Cardiac fibroblast (primary cell): ENCODE data around the gene CTNNA1.

Experiments
- DNase-seq, 2 donors: peaks; one replicate each; pipeline versions ENCODE4 v3.0.0 to v3.0.0-alpha.2; 2010; ENCODE audit warnings: low read depth in 2 of 2
- H3K4me3 ChIP-seq, 2 donors: replicated peaks in 1 of 2; 1 replicate in 1 of 2; 2 replicates in 1 of 2; pipeline ENCODE4 v1.5.1; 2011; ENCODE audit warnings: low read depth in 2 of 2, low read length in 2 of 2, mild to moderate bottlenecking in 2 of 2, moderate library complexity in 1 of 2
- TF ChIP-seq, protein P1 (sequence below): IDR thresholded peaks from one replicate; pipeline ENCODE4 v1.5.1; 2011; ENCODE audit warnings: low read depth, mild to moderate bottlenecking, low read length, inconsistent platforms

CTNNA1 gene

DNA sequence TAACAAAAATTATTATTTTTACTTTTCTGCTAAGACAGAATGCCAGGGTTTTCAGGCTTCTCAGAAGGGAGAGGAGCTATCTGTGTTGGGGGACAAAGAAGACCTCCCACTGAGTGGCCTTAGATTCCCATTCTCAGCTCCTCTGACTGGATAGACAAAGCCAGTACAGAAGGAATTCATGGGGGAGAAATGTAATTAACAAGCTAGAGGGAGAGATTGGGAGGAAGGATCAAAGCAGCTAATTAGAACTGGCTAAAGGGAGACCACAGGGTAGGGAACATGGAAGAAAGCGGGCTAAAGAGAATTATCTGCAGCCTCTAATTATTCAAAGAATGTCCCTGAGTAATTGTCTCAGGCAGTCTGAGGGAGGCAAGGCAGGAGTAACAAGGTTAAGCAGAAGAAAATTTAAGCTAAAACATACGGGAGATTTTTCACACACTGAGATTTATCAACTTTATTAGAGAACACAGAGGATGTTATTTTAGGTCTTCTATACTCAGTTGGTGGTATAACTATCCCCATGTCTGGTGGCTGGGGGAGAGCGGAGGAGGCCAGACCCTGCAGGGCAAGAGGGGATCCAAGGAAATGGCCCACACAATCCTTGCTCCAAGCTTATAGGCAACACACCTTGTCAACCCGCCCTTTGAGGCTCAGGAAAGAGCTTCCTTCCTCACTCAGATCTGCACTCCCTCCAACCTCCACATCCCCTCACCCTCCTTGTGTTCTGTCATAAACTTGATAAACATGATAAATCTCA, 209.6 kb downstream of the CTNNA1 start:
- no peak overlapping the region for H3K4me3 ChIP-seq
- TF ChIP-seq, protein P1, sequence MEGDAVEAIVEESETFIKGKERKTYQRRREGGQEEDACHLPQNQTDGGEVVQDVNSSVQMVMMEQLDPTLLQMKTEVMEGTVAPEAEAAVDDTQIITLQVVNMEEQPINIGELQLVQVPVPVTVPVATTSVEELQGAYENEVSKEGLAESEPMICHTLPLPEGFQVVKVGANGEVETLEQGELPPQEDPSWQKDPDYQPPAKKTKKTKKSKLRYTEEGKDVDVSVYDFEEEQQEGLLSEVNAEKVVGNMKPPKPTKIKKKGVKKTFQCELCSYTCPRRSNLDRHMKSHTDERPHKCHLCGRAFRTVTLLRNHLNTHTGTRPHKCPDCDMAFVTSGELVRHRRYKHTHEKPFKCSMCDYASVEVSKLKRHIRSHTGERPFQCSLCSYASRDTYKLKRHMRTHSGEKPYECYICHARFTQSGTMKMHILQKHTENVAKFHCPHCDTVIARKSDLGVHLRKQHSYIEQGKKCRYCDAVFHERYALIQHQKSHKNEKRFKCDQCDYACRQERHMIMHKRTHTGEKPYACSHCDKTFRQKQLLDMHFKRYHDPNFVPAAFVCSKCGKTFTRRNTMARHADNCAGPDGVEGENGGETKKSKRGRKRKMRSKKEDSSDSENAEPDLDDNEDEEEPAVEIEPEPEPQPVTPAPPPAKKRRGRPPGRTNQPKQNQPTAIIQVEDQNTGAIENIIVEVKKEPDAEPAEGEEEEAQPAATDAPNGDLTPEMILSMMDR = no peak
- no peak for DNase-seq

DNA sequence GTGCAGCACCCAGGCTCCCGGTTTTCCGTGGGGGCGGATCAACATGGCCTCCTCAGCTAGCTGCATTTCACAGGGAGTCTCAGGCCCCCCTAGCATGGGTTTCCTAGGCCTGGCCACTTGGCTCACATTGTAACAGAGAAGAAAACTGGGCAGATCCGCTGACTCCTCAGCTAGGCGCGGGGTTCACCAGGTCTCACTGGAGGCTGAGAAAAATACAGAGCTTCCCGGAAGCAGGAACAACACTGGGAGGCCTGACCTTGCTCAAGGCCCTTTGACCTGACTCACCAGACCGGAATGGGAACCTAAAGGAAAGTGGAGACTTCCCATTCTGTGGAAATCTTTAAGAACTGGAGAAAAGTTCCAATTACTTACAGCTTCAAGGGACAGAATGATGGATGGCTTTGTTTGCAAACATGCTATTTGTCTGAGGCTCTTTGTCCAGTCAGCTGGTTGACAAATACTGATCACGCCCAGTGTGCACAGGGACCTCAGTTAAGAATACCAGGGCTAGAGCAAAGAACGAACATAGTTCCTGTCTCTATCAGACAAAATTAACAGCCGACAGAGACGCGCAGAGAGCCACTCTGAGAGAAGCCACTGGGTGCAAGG, 210.6 kb downstream of the CTNNA1 start:
- no peak for DNase-seq
- TF ChIP-seq, protein P1 = no peak
- no peak overlapping the region for H3K4me3 ChIP-seq

DNA sequence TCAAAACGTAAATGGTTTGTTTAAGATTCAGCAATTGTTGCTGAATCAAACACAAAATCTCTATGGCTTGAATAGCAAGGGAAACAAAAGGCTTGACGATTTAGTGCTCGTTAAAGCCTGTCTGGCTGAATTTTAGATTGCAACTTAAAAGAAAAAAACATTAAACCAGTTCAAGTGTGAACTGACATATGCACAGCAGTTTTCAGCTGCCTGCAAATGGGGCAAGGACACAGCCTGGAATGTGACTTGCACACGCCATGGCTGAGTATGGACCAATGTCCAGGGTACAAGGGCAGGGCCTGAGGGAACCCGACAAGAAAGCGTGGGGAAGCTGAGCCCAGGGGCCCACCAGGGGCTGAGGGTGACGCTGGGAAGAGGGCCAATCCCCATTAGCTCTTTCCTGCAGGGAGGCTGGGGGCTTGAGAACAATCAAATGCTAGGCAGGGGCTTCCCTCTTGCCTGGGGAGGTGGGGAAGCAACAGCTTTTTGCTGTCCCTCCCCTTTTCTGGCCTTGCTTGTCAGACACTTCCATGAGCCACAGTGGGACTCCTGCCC, 211.5 kb downstream of the CTNNA1 start:
- TF ChIP-seq, protein P1 = no peak
- no peak for DNase-seq
- no peak overlapping the region for H3K4me3 ChIP-seq

DNA sequence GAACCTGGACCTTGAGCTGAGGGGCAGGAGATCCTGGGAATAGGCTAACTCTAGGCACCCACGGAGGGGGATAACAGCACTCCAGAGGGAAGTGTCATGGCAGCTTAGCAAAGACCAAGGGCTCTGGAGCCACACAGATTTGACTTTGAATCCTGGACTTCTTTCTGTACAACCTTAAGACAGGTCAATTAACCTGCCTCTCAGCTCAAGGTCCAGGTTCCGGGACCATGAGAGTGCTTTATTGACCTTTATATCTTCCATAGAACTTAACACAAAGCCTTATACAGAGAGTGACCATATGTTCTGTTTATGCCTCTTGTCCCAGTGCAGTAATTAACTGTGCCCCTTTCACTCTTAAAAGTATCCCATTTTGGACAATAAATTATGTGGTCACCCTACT, 212.4 kb downstream of the CTNNA1 start:
- TF ChIP-seq, protein P1 = no peak
- H3K4me3 ChIP-seq = no peak overlapping the region
- no peak for DNase-seq

DNA sequence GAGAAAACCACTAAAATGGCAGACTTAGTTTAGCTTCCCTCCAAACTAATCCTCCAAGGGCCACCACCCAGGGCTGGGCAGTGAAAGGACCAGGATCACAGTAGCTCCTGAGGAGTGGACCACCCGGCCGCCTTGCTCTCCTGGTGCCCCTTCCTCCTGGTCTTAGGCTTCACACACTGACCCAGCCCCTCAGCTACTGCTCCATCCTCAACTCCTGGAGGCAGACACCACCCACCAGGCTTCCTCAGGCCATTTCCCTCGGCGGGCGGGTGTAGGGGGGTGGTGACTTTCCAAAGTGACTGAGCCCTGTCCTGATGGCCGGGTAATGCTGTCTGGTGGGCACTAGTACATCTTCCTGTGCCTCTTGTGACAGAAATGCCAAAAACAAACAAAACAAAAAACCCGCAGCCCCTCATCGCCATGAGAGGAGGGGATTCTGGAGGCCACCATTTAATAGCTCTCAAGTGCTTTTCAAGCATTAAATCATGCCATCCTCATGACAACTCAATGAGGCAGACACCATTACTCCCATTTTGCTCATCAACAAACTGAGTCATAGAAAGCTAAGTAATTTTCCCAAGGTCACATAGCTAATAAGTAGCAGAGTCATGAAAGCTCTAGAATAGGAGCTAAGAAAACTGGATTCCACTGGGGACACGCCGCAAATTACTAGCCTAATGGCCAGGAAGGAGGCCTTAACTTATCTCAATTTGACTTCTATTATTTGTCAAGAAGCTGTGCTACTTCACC, 213.2 kb downstream of the CTNNA1 start:
- TF ChIP-seq, protein P1 = no peak
- DNase-seq = no peak
- H3K4me3 ChIP-seq = no peak overlapping the region

DNA sequence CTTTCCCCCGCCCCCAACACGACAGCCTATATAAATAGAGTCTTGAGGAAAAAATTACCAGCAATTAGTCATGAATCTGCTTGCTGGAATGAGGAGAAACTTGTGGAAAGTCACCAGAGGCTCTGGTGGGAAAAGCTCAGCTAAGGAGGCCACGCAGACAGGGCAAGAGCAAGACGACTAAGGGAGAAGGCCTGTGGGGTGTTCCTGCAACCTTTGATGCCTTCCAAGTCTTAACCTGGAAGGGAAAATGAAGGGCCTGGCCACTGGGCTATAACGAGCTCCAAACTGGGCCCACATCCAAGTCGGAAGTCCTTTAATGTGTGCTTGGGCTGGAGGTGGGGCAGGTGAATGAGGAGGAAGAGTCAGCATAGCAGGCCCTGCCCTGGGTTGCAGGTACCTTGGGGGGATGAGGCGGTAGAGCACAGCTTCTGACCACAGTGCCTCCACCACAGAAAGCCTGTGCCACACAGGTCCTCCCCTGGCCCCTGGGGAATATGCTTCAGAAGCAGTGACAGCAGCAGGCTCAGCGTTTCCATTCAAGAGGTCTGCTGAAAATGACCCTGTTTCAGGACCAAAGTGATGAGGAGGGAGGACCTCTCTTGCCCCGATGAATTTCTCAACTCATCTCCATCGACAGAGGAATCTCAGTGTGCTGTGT, 214.7 kb downstream of the CTNNA1 start:
- TF ChIP-seq, protein P1 = no peak
- no peak for DNase-seq
- H3K4me3 ChIP-seq = no peak overlapping the region
